Keratinocyte (primary cell): ENCODE results near the gene UBE2D1.

ENCODE experiments used
- EZH2 ChIP-seq: IDR thresholded peaks from one replicate; pipeline ENCODE4 v1.6.1; 2012; ENCODE audit warnings: inconsistent platforms, mild to moderate bottlenecking, low read length, moderate library complexity
- TF ChIP-seq, protein P1 (sequence below), 3 experiments: IDR thresholded peaks in 1 of 3; conservative IDR thresholded peaks in 1 of 3; optimal IDR thresholded peaks in 1 of 3; 2 replicates in 2 of 3; 3 replicates in 1 of 3; pipeline versions ENCODE3 to v1.5.1; 2011; ENCODE audit warnings: low read length in 3 of 3, mild to moderate bottlenecking in 3 of 3, moderate library complexity in 2 of 3, control low read depth in 1 of 3, inconsistent platforms in 1 of 3; ENCODE audit not compliant: insufficient read depth in 2 of 3; ENCODE audit errors: extremely low read depth in 1 of 3

DNA sequence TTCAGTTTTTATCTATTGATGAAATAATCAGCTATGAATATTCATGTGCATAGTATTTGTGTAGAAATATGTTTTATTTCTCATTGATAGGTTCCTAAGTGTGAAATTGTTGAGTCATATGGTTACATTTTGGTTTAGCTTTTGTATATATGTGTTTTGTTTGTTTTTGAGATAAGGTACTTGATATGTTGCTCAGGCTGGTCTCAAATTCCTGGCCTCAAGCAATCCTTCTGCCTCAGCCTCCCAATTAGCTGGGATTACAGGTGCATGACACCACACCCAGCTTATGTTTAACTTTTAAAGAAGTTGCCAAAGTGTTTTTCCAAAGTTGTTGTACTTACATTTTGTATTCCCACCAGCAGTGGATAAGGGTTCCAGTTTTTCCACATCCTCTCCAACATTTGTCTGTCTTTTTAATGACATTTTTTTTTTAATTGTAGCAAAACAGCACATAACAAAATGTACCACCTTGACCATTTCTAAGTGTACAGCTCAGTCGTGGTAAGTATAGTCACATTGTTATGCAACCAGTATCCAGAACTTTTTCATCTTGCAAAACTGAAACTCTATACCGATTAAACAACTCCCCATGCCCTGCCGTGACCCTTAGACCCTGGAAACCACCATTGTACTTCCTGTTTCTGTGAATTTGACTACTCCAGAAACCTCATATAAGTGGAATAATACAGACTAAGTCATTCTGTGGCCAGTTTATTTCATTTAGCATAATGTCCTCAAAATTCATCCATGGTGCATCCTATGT, 12.6 kb upstream of the UBE2D1 start:
- TF ChIP-seq, protein P1, sequence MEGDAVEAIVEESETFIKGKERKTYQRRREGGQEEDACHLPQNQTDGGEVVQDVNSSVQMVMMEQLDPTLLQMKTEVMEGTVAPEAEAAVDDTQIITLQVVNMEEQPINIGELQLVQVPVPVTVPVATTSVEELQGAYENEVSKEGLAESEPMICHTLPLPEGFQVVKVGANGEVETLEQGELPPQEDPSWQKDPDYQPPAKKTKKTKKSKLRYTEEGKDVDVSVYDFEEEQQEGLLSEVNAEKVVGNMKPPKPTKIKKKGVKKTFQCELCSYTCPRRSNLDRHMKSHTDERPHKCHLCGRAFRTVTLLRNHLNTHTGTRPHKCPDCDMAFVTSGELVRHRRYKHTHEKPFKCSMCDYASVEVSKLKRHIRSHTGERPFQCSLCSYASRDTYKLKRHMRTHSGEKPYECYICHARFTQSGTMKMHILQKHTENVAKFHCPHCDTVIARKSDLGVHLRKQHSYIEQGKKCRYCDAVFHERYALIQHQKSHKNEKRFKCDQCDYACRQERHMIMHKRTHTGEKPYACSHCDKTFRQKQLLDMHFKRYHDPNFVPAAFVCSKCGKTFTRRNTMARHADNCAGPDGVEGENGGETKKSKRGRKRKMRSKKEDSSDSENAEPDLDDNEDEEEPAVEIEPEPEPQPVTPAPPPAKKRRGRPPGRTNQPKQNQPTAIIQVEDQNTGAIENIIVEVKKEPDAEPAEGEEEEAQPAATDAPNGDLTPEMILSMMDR (optimal IDR thresholded peaks at IDR 0.05 in 1 of 3, IDR thresholded peaks at IDR 0.05 in 1 of 3, conservative IDR thresholded peaks at IDR 0.05 in 1 of 3; ENCODE audit: extremely low read depth in 1 of 3, insufficient read depth in 2 of 3, low read length in 3 of 3): no peak
- TF ChIP-seq EZH2: no peak
